ENCODE measurements around the gene SHLD2. TPM values are rescaled to one million over a fixed set of nuclear protein-coding genes. Genes with fewer than 3 reads are reported as not detected.

Gene SHLD2
- total and polyA plus RNA-seq, 2 of the 13 experiments (the other 11 are each of a cell fraction or from before 2014, with no cell fraction given) = 25.7 to 53.7 TPM

GRCh38 chr10:87060280-87060928, 34.6 kb upstream of the SHLD2 start (continued):
- no peak for TF ChIP-seq ZNF790 (CRISPR knock-in tag; IDR thresholded peaks at IDR 0.05; ENCODE audit: borderline replicate concordance)
- peak; percentile 49; the same call in 1 of the 2 replicates for TF ChIP-seq GATAD2A (CRISPR knock-in tag; IDR thresholded peaks at IDR 0.05)
- TF ChIP-seq ETS1 (CRISPR knock-in tag; IDR thresholded peaks at IDR 0.05) = no peak
- no peak for TF ChIP-seq NR3C1 (CRISPR knock-in tag; IDR thresholded peaks at IDR 0.05)
- no peak for TF ChIP-seq ZNF414 (CRISPR knock-in tag; IDR thresholded peaks at IDR 0.05)
- TF ChIP-seq IRF9 (CRISPR knock-in tag; IDR thresholded peaks at IDR 0.05; ENCODE audit: borderline replicate concordance) = no peak
- no peak for TF ChIP-seq ZBTB42 (CRISPR knock-in tag; IDR thresholded peaks at IDR 0.05)
- no peak for TF ChIP-seq ZNF281 (CRISPR knock-in tag; IDR thresholded peaks at IDR 0.05; ENCODE audit: borderline replicate concordance)
- TF ChIP-seq XRCC5 (optimal IDR thresholded peaks at IDR 0.05; ENCODE audit: low read length) = no peak
- no peak for TF ChIP-seq ZNF629 (CRISPR knock-in tag; conservative IDR thresholded peaks at IDR 0.05)
- TF ChIP-seq SOX6 (IDR thresholded peaks at IDR 0.05) = no peak
- TF ChIP-seq SOX6 (CRISPR knock-in tag; IDR thresholded peaks at IDR 0.05) = peak; percentile 24; the same call in 1 of the 2 replicates
- TF ChIP-seq ZNF513 (CRISPR knock-in tag; conservative IDR thresholded peaks at IDR 0.05) = no peak
- no peak for TF ChIP-seq ZNF598 (CRISPR knock-in tag; IDR thresholded peaks at IDR 0.05; ENCODE audit: borderline replicate concordance)
- no peak for TF ChIP-seq KLF11 (CRISPR knock-in tag; IDR thresholded peaks at IDR 0.05)
- TF ChIP-seq ZNF12 (CRISPR knock-in tag; IDR thresholded peaks at IDR 0.05) = peak; percentile 98
- TF ChIP-seq AHR (CRISPR knock-in tag; IDR thresholded peaks at IDR 0.05) = no peak
- no peak for TF ChIP-seq ZBTB33 (CRISPR knock-in tag; IDR thresholded peaks at IDR 0.05)
- peak; percentile 80; the same call in 1 of the 2 replicates for TF ChIP-seq ZNF362 (CRISPR knock-in tag; IDR thresholded peaks at IDR 0.05; ENCODE audit: borderline replicate concordance)
- TF ChIP-seq POLR2A (IDR thresholded peaks at IDR 0.05; ENCODE audit: insufficient read depth in 1 of 2, low read depth in 2 of 2, low read length in 2 of 2) = no peak
- TF ChIP-seq IKZF1 (IDR thresholded peaks at IDR 0.05) = no peak
